SHP77 treated with DMSO at 0.1 percent for 48 hours (cell line): ENCODE results near the gene ALG14.
"Not testable (repeated sequence)": the region's sequence is repeated elsewhere in the genome, so short reads cannot be mapped to it uniquely, and the experiment has no call there.

Experiments used
- DNase-seq: peaks from one replicate; lab custom pipeline; 2025; lab: John Stamatoyannopoulos, UW

Gene ALG14

GRCh38 chr1:95006681-95007080, 66.1 kb downstream of the ALG14 start:
- no peak for DNase-seq

GRCh38 chr1:95005584-95005983, 67.2 kb downstream of the ALG14 start:
- DNase-seq: no peak

GRCh38 chr1:95004013-95004412, 68.7 kb downstream of the ALG14 start:
- no peak for DNase-seq

GRCh38 chr1:95003433-95003738, 69.4 kb downstream of the ALG14 start:
- DNase-seq: no peak

- no peak for DNase-seq
Measured at GRCh38 chr1:95002540-95003432, 70.0 kb downstream of the ALG14 start.

- no peak for DNase-seq
Measured at GRCh38 chr1:95002164-95002539, 70.6 kb downstream of the ALG14 start.

- no peak for DNase-seq
Measured at GRCh38 chr1:94999456-95000131, 73.2 kb downstream of the ALG14 start.

- DNase-seq: no peak
Measured at GRCh38 chr1:94998748-94999147, 74.0 kb downstream of the ALG14 start.

- no peak for DNase-seq
Measured at GRCh38 chr1:94998114-94998513, 74.6 kb downstream of the ALG14 start.

- DNase-seq: not testable (repeated sequence)
Measured at GRCh38 chr1:94995536-94995935, 77.2 kb downstream of the ALG14 start.

- no peak for DNase-seq
Measured at GRCh38 chr1:94994805-94995204, 77.9 kb downstream of the ALG14 start.

GRCh38 chr1:94993931-94994645, 78.7 kb downstream of the ALG14 start:
- no peak for DNase-seq

GRCh38 chr1:94992863-94993563, 79.7 kb downstream of the ALG14 start:
- no peak for DNase-seq

GRCh38 chr1:94992161-94992560, 80.6 kb downstream of the ALG14 start:
- no peak for DNase-seq

- DNase-seq: no peak
Measured at GRCh38 chr1:94989911-94990473, 82.8 kb downstream of the ALG14 start.

GRCh38 chr1:94989398-94989797, 83.4 kb downstream of the ALG14 start:
- no peak for DNase-seq

- DNase-seq: no peak
Measured at GRCh38 chr1:94988356-94988755, 84.4 kb downstream of the ALG14 start.

GRCh38 chr1:94986783-94987182, 86.0 kb downstream of the ALG14 start:
- DNase-seq: no peak

- DNase-seq: no peak
Measured at GRCh38 chr1:94983171-94983739, 89.5 kb downstream of the ALG14 start.

- DNase-seq: no peak
Measured at GRCh38 chr1:94982398-94982797, 90.4 kb downstream of the ALG14 start.

GRCh38 chr1:94981575-94981973, 91.2 kb downstream of the ALG14 start:
- no peak for DNase-seq
